ENCODE results near the gene FAM174B.

Gene FAM174B

GRCh38 chr15:92651877-92652575 is 3.5 kb downstream of the FAM174B start:
- no peak for DNase-seq (ENCODE audit: low read depth)
- no peak for TF ChIP-seq CTCF (IDR thresholded peaks at IDR 0.05; ENCODE audit: control insufficient read depth, extremely low read depth, insufficient read depth)
- no peak overlapping the region; the same call in 1 of the 2 replicates for H3K4me3 ChIP-seq (ENCODE audit: low read depth, low read length)

- no peak overlapping the region for H3K4me3 ChIP-seq (ENCODE audit: low read depth, low read length)
- TF ChIP-seq CTCF (IDR thresholded peaks at IDR 0.05; ENCODE audit: control insufficient read depth, extremely low read depth, insufficient read depth), result no peak
- DNase-seq (ENCODE audit: low read depth), result no peak
Observed at GRCh38 chr15:92650966-92651365, 4.6 kb downstream of the FAM174B start.

GRCh38 chr15:92650256-92650655 is 5.3 kb downstream of the FAM174B start:
- H3K4me3 ChIP-seq (ENCODE audit: low read depth, low read length), result no peak overlapping the region
- TF ChIP-seq CTCF (IDR thresholded peaks at IDR 0.05; ENCODE audit: control insufficient read depth, extremely low read depth, insufficient read depth), result no peak
- DNase-seq (ENCODE audit: low read depth), result no peak

DNA sequence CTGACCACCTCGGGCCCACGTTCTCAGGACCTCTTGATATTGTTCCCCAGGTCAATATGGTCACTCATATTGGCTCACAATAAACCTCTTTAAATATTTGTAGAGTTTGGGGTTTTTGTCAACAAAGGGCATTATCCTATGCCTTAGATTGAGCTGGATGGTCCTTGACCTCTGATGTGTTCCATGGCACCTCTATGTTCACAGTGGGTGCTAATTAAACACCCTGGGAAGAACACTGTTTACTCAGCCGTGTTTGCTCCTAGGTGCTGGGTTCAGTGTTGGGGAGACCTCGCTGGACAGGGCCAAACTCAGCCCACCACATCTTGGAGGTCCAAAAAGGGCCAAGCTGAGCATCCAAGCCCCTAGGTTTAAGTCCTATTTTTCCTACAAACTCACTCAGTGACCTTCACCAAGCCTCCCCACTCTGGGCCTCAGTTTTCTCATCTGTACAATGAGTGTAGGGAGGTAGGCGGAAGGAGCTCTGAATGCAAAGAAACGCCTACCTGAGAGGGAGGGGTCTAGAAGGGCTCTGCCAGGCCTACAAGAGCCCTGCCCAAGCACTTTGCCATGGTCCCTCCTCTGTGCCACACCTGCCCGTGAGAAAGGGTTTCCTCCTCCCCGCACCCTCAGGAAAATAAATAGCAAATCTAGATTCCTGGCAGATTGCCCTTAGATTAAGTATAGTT is 7.2 kb downstream of the FAM174B start:
- H3K4me3 ChIP-seq (ENCODE audit: low read depth, low read length), result no peak overlapping the region
- no peak for DNase-seq (ENCODE audit: low read depth)
- no peak for TF ChIP-seq CTCF (IDR thresholded peaks at IDR 0.05; ENCODE audit: control insufficient read depth, extremely low read depth, insufficient read depth)

- TF ChIP-seq CTCF (IDR thresholded peaks at IDR 0.05; ENCODE audit: control insufficient read depth, extremely low read depth, insufficient read depth), result no peak
- H3K4me3 ChIP-seq (ENCODE audit: low read depth, low read length), result no peak overlapping the region
- no peak for DNase-seq (ENCODE audit: low read depth)
Observed at GRCh38 chr15:92647467-92648163, 8.0 kb downstream of the FAM174B start.

- no peak overlapping the region for H3K4me3 ChIP-seq (ENCODE audit: low read depth, low read length)
- TF ChIP-seq CTCF (IDR thresholded peaks at IDR 0.05; ENCODE audit: control insufficient read depth, extremely low read depth, insufficient read depth), result no peak
- DNase-seq (ENCODE audit: low read depth), result no peak
Observed at GRCh38 chr15:92646216-92646615, 9.4 kb downstream of the FAM174B start.
